Thyroid gland (tissue), 4 donors: Measurements from ENCODE around the gene SLCO3A1.

Source experiments
- CTCF ChIP-seq, 6 experiments: fragments of 200-600 bp in 3 of 6; fragments of 450-650 bp in 3 of 6; sonication (generic) in 3 of 6; IDR thresholded peaks; one replicate each; pipeline ENCODE4 v1.5.1; 2016 to 2019; ENCODE audit warnings: antibody characterized with exemption in 6 of 6, mild to moderate bottlenecking in 2 of 6, inconsistent platforms in 1 of 6, moderate library complexity in 1 of 6
- POLR2A ChIP-seq, 2 donors: fragments of 450-650 bp; IDR thresholded peaks; one replicate each; pipeline ENCODE4 v1.6.1; 2017; ENCODE audit warnings: antibody characterized with exemption in 2 of 2, mild to moderate bottlenecking in 2 of 2, moderate library complexity in 1 of 2

- TF ChIP-seq CTCF (IDR thresholded peaks at IDR 0.05) (no peak), POLR2A (IDR thresholded peaks at IDR 0.05) (no peak)
Observed at GRCh38 chr15:91911844-91912243, 58.3 kb downstream of the SLCO3A1 start.
